ENCODE data around the gene RPS18. TPM values are rescaled to one million over a fixed set of nuclear protein-coding genes. Genes with fewer than 3 reads are reported as not detected.

Gene RPS18
- total and polyA plus RNA-seq, 2 of the 13 experiments (the other 11 are each of a cell fraction or from before 2014, with no cell fraction given) = 3,896 to 5,806 TPM

GRCh38 chr6:33314515-33314942 lies 42.7 kb downstream of the RPS18 start (continued):
- 0 out of 2 replicates have a peak, but pooled peaks have one; percentile 27 for TF ChIP-seq USF2 (IDR thresholded peaks at IDR 0.05; ENCODE audit: low read depth, low read length)
- TF ChIP-seq USF2 (CRISPR knock-in tag; IDR thresholded peaks at IDR 0.05; ENCODE audit: borderline replicate concordance) = no peak
- no peak for TF ChIP-seq ZBED4 (CRISPR knock-in tag; IDR thresholded peaks at IDR 0.05; ENCODE audit: borderline replicate concordance)
- no peak for TF ChIP-seq KAT2B (IDR thresholded peaks at IDR 0.05; ENCODE audit: borderline replicate concordance, low read depth, low read length)
- no peak for TF ChIP-seq ZNF362 (CRISPR knock-in tag; IDR thresholded peaks at IDR 0.05; ENCODE audit: borderline replicate concordance)
- TF ChIP-seq ZNF775 (CRISPR knock-in tag; IDR thresholded peaks at IDR 0.05; ENCODE audit: borderline replicate concordance) = no peak
- TF ChIP-seq HDAC1 (CRISPR knock-in tag; IDR thresholded peaks at IDR 0.05) = no peak
- no peak for TF ChIP-seq ZSCAN12 (CRISPR knock-in tag; IDR thresholded peaks at IDR 0.05)
- 0 out of 2 replicates have a peak, but pooled peaks have one; percentile 28 for TF ChIP-seq PAXIP1 (CRISPR knock-in tag; conservative IDR thresholded peaks at IDR 0.05)
- TF ChIP-seq YY1 (IDR thresholded peaks at IDR 0.05; ENCODE audit: insufficient read depth, insufficient replicate concordance, low read depth, low read length) = no peak
- TF ChIP-seq GFI1 (CRISPR knock-in tag; IDR thresholded peaks at IDR 0.05; ENCODE audit: borderline replicate concordance) = no peak
- TF ChIP-seq BHLHE40 (IDR thresholded peaks at IDR 0.05; ENCODE audit: low read length) = no peak
- TF ChIP-seq DMAP1 (CRISPR knock-in tag; IDR thresholded peaks at IDR 0.05) = no peak
- peak; percentile 79 for TF ChIP-seq NR2F6 (IDR thresholded peaks at IDR 0.05)
- TF ChIP-seq NR2F6 (CRISPR knock-in tag; IDR thresholded peaks at IDR 0.05) = peak; percentile 85
- TF ChIP-seq MXI1 (IDR thresholded peaks at IDR 0.05; ENCODE audit: borderline replicate concordance, low read depth, low read length) = peak; percentile 73; the same call in 1 of the 3 replicates
- TF ChIP-seq FOXA1 (IDR thresholded peaks at IDR 0.05) = no peak
- 0 out of 2 replicates have a peak, but pooled peaks have one; percentile 39 for TF ChIP-seq FOXA1 (CRISPR knock-in tag; IDR thresholded peaks at IDR 0.05)
- TF ChIP-seq SP5 (CRISPR knock-in tag; IDR thresholded peaks at IDR 0.05; ENCODE audit: borderline replicate concordance, low read depth) = peak; percentile 37; the same call in 1 of the 2 replicates
- no peak for TF ChIP-seq ZNF138 (CRISPR knock-in tag; IDR thresholded peaks at IDR 0.05; ENCODE audit: low read depth)

All from HepG2 (cell line).